ENCODE results near the gene FBXW10B.

DNA sequence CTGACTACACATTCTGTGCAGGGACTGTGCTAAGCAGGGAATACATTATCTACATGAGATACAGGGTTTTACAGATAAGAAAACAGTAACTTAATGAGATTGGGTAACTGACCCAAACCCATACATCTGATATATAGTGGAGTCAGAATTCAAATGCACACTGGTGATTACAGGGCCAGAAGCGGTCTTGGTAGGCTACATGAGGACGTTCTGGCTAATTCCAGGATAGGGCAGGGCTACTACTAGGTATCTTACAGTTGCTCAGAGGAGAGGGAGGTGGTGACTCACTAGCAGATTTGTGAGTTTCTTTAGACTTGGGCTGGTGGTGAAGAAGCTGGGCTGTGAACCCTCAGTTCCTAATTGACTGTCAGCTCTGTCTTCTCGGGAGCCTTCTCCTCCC lies 43.2 kb upstream of the FBXW10B start:
- TF ChIP-seq, protein P1, sequence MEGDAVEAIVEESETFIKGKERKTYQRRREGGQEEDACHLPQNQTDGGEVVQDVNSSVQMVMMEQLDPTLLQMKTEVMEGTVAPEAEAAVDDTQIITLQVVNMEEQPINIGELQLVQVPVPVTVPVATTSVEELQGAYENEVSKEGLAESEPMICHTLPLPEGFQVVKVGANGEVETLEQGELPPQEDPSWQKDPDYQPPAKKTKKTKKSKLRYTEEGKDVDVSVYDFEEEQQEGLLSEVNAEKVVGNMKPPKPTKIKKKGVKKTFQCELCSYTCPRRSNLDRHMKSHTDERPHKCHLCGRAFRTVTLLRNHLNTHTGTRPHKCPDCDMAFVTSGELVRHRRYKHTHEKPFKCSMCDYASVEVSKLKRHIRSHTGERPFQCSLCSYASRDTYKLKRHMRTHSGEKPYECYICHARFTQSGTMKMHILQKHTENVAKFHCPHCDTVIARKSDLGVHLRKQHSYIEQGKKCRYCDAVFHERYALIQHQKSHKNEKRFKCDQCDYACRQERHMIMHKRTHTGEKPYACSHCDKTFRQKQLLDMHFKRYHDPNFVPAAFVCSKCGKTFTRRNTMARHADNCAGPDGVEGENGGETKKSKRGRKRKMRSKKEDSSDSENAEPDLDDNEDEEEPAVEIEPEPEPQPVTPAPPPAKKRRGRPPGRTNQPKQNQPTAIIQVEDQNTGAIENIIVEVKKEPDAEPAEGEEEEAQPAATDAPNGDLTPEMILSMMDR (IDR thresholded peaks at IDR 0.05; ENCODE audit: insufficient read depth, low read length, poor library complexity, severe bottlenecking): no peak
- TF ChIP-seq EZH2phosphoT487 (conservative IDR thresholded peaks at IDR 0.05; ENCODE audit: low read length): no peak

Measured in SU-DHL-6 (cell line).